IMR-90 (cell line): ENCODE data around the gene TBC1D22A. TPM values are rescaled to one million over a fixed set of nuclear protein-coding genes. Genes with fewer than 3 reads are reported as not detected.

Experiments used
- ATAC-seq: fragments of 200-7000 bp; cut with Tn5 transposase; 2 replicates; pipeline ENCODE4 v1.9.1; 2020; ENCODE audit warnings: low read depth, mild to moderate bottlenecking, moderate library complexity
- BruUV-seq: library from RNA; stranded (reverse); fragments of 400-500 nt; replicated peaks from 2 replicates; lab custom pipeline; 2021; lab: Mats Ljungman, UMichigan
- CTCF ChIA-PET: fragments of 300-600 bp; formaldehyde crosslinking; extraction: SDS; loops from one replicate; lab custom pipeline; 2021; ENCODE audit warnings: antibody characterized with exemption; lab: Yijun Ruan, JAX
- POLR2A ChIA-PET: fragments of 300-600 bp; sonication (Branson Sonifier 250); formaldehyde crosslinking; loops from one replicate; lab custom pipeline; 2022; ENCODE audit warnings: antibody characterized with exemption; ENCODE audit not compliant: unreplicated experiment; lab: Charles Lee
- DNase-seq: peaks from one replicate; pipeline ENCODE4 v3.0.0; 2013
- H2AFZ ChIP-seq: replicated peaks from 2 replicates; pipeline ENCODE3; 2013; ENCODE audit warnings: low read length, mild to moderate bottlenecking; ENCODE audit not compliant: poor library complexity
- H2AK5ac ChIP-seq: 2 replicates; pipeline ENCODE4 v1.6.1; 2013; ENCODE audit warnings: low read depth, low read length, inconsistent platforms
- H2AK9ac ChIP-seq: replicated peaks from 2 replicates; pipeline ENCODE3; 2013; ENCODE audit warnings: mild to moderate bottlenecking, low read depth, low read length, moderate library complexity; ENCODE audit not compliant: poor library complexity
- H2BK120ac ChIP-seq: 2 replicates; pipeline ENCODE4 v1.6.1; 2013; ENCODE audit warnings: low read depth, low read length, inconsistent platforms
- H2BK15ac ChIP-seq: 3 replicates; pipeline ENCODE4 v1.6.1; 2013; ENCODE audit warnings: low read depth, low read length, inconsistent platforms
- H2BK20ac ChIP-seq: 2 replicates; pipeline ENCODE4 v1.6.1; 2013; ENCODE audit warnings: low read depth, mild to moderate bottlenecking, inconsistent platforms, low read length, moderate library complexity
- H2BK5ac ChIP-seq: 2 replicates; pipeline ENCODE4 v1.6.1; 2013; ENCODE audit warnings: mild to moderate bottlenecking, low read depth, low read length, inconsistent platforms; ENCODE audit not compliant: poor library complexity, severe bottlenecking
- H3K14ac ChIP-seq: replicated peaks from 2 replicates; pipeline ENCODE4 v1.6.1; 2013; ENCODE audit warnings: low read depth, low read length, inconsistent platforms
- H3K18ac ChIP-seq: 2 replicates; pipeline ENCODE4 v1.6.1; 2013; ENCODE audit warnings: low read depth, low read length, control low read depth
- H3K23ac ChIP-seq: 2 replicates; pipeline ENCODE4 v1.6.1; 2013; ENCODE audit warnings: low read depth, low read length, inconsistent platforms
- H3K27ac ChIP-seq: 2 replicates; pipeline ENCODE4 v1.5.1; 2013; ENCODE audit warnings: mild to moderate bottlenecking, control low read depth, low read length; ENCODE audit not compliant: insufficient read depth
- H3K27me3 ChIP-seq: 2 replicates; pipeline ENCODE4 v1.6.1; 2013; ENCODE audit warnings: low read length; ENCODE audit not compliant: control insufficient read depth, insufficient read depth
- H3K36me3 ChIP-seq: 2 replicates; pipeline ENCODE4 v1.6.1; 2013; ENCODE audit warnings: low read length, mixed read lengths; ENCODE audit not compliant: control insufficient read depth, insufficient read depth
- H3K4ac ChIP-seq: 2 replicates; pipeline ENCODE4 v1.6.1; 2013; ENCODE audit warnings: low read depth, low read length, inconsistent platforms
- H3K4me1 ChIP-seq: 2 replicates; pipeline ENCODE4 v1.6.1; 2013; ENCODE audit warnings: low read length, mixed read lengths; ENCODE audit not compliant: control insufficient read depth, insufficient read depth
- H3K4me2 ChIP-seq: 2 replicates; pipeline ENCODE4 v1.6.1; 2013; ENCODE audit warnings: low read depth, mild to moderate bottlenecking, control low read depth, low read length, moderate library complexity
- H3K4me3 ChIP-seq: 2 replicates; pipeline ENCODE4 v1.5.1; 2013; ENCODE audit warnings: low read depth, mild to moderate bottlenecking, control low read depth, low read length, moderate library complexity; ENCODE audit not compliant: insufficient read depth
- H3K56ac ChIP-seq: 2 replicates; pipeline ENCODE4 v1.6.1; 2013; ENCODE audit warnings: low read length, inconsistent platforms; ENCODE audit not compliant: insufficient read depth; ENCODE audit errors: extremely low read depth
- H3K79me1 ChIP-seq, 2 experiments: 2 replicates each; pipeline ENCODE4 v1.6.1; 2013; ENCODE audit warnings: low read length in 2 of 2, inconsistent platforms in 1 of 2, low read depth in 1 of 2
- H3K9ac ChIP-seq: 2 replicates; pipeline ENCODE4 v1.6.1; 2013; ENCODE audit warnings: low read depth, low read length, control low read depth
- H3K9me1 ChIP-seq: 2 replicates; pipeline ENCODE4 v1.6.1; 2013; ENCODE audit warnings: low read length, inconsistent platforms; ENCODE audit not compliant: insufficient read depth
- H3K9me3 ChIP-seq: 2 replicates; pipeline ENCODE4 v1.6.1; 2013; ENCODE audit warnings: low read length; ENCODE audit not compliant: control insufficient read depth, insufficient read depth
- H4K20me1 ChIP-seq: 2 replicates; pipeline ENCODE4 v1.6.1; 2013; ENCODE audit warnings: low read length, inconsistent platforms; ENCODE audit not compliant: insufficient read depth
- H4K5ac ChIP-seq: 2 replicates; pipeline ENCODE4 v1.6.1; 2013; ENCODE audit warnings: mild to moderate bottlenecking, low read depth, low read length, control low read depth
- H4K8ac ChIP-seq, 2 experiments: 2 replicates each; pipeline ENCODE4 v1.6.1; 2013; ENCODE audit warnings: low read depth in 2 of 2, low read length in 2 of 2, control low read depth in 1 of 2, inconsistent platforms in 1 of 2
- H4K91ac ChIP-seq: 2 replicates; pipeline ENCODE4 v1.6.1; 2013; ENCODE audit warnings: low read depth, low read length, inconsistent platforms; ENCODE audit not compliant: insufficient read depth
- BHLHE40 ChIP-seq: fragments of 150-350 bp; IDR thresholded peaks from 2 replicates; pipeline ENCODE4 v1.6.1; 2016; ENCODE audit warnings: mild to moderate bottlenecking, low read depth, low read length
- CEBPB ChIP-seq: IDR thresholded peaks from 2 replicates; pipeline ENCODE4 v1.6.1; 2012; ENCODE audit warnings: low read depth, low read length, improper control_type of control experiment
- CHD1 ChIP-seq: IDR thresholded peaks from 2 replicates; pipeline ENCODE4 v1.6.1; 2012; ENCODE audit warnings: low read depth, low read length, improper control_type of control experiment
- FOS ChIP-seq: fragments of 150-350 bp; IDR thresholded peaks from 2 replicates; pipeline ENCODE4 v1.6.1; 2016; ENCODE audit warnings: low read depth, low read length
- MAFK ChIP-seq: IDR thresholded peaks from 2 replicates; pipeline ENCODE4 v1.6.1; 2012; ENCODE audit warnings: low read depth, low read length, improper control_type of control experiment
- MAZ ChIP-seq: IDR thresholded peaks from 2 replicates; pipeline ENCODE4 v1.6.1; 2012; ENCODE audit warnings: low read depth, mild to moderate bottlenecking, low read length, improper control_type of control experiment, moderate library complexity, borderline replicate concordance
- MXI1 ChIP-seq: IDR thresholded peaks from 2 replicates; pipeline ENCODE4 v1.6.1; 2012; ENCODE audit warnings: low read depth, mild to moderate bottlenecking, low read length, moderate library complexity, borderline replicate concordance
- NFE2L2 ChIP-seq: fragments of 150-350 bp; IDR thresholded peaks from 2 replicates; pipeline ENCODE4 v1.6.1; 2016; ENCODE audit warnings: low read depth, mild to moderate bottlenecking, low read length
- POLR2A ChIP-seq: IDR thresholded peaks from 2 replicates; pipeline ENCODE4 v1.6.1; 2012; ENCODE audit warnings: mild to moderate bottlenecking, low read depth, low read length
- RAD21 ChIP-seq: IDR thresholded peaks from 2 replicates; pipeline ENCODE4 v1.6.1; 2012; ENCODE audit warnings: low read length, improper control_type of control experiment
- RCOR1 ChIP-seq: IDR thresholded peaks from 2 replicates; pipeline ENCODE4 v1.6.1; 2012; ENCODE audit warnings: mild to moderate bottlenecking, low read length, improper control_type of control experiment; ENCODE audit not compliant: insufficient replicate concordance
- RFX5 ChIP-seq: IDR thresholded peaks from 2 replicates; pipeline ENCODE4 v1.8.0; 2012; ENCODE audit warnings: low read depth, mild to moderate bottlenecking, low read length, moderate library complexity
- SMC3 ChIP-seq: fragments of 150-350 bp; IDR thresholded peaks from 2 replicates; pipeline ENCODE4 v1.6.1; 2016; ENCODE audit warnings: low read depth, mild to moderate bottlenecking, antibody characterized with exemption, low read length, moderate library complexity
- WGBS, 2 experiments: methylation state at CpG; one replicate each; pipeline versions ENCODE4 v1.1.5 to v1.1.7; 2013; ENCODE audit warnings: missing lambda C conversion rate in 2 of 2; ENCODE audit not compliant: insufficient read length in 1 of 2; ENCODE audit errors: extremely low coverage in 2 of 2; 5-methylcytosine and 5-hydroxymethylcytosine counted together
- dilution Hi-C: fragments of 300-500 bp; cut with HindIII; formaldehyde crosslinking; loops from one replicate; pipeline ENCODE4 v1.14.3; 2018; ENCODE audit warnings: low sequenced_read_pairs; ENCODE audit not compliant: unreplicated experiment
- in situ Hi-C: fragments of 300-500 bp; cut with MboI; formaldehyde crosslinking; loops from 3 replicates; pipeline ENCODE4 v1.14.3; 2019; ENCODE audit warnings: low sequenced_read_pairs, inconsistent platforms, mixed read lengths
- intact Hi-C: fragments of 100-400 bp; cut with micrococcal nuclease; formaldehyde crosslinking; loops from 2 replicates; pipeline ENCODE4 v1.10.0; 2022
- polyA plus RNA-seq, 3 experiments: library from polyadenylated mRNA; depleted of rRNA; stranded (reverse); fragments of >200 nt; gene quantifications; 2 replicates each; pipeline ENCODE4 v1.2.3, GENCODE V29; 2012; ENCODE audit warnings: low replicate concordance in 1 of 3
- total RNA-seq: library from RNA; depleted of rRNA; stranded (reverse); fragments of >200 nt; gene quantifications from 2 replicates; pipeline ENCODE4 v1.2.3, GENCODE V29; 2012
- TF ChIP-seq, protein P1 (sequence below): conservative IDR thresholded peaks from 2 replicates; pipeline ENCODE4 v1.5.1; 2012; ENCODE audit warnings: mild to moderate bottlenecking, low read depth, low read length, improper control_type of control experiment
- TF ChIP-seq, protein P2 (sequence below): fragments of 150-350 bp; IDR thresholded peaks from 2 replicates; pipeline ENCODE4 v1.6.1; 2017; ENCODE audit warnings: mild to moderate bottlenecking, antibody characterized with exemption, low read length, low read depth
- TF ChIP-seq, protein P3 (sequence below): fragments of 150-350 bp; IDR thresholded peaks from 2 replicates; pipeline ENCODE4 v1.6.1; 2016; ENCODE audit warnings: low read depth, mild to moderate bottlenecking, low read length, moderate library complexity, borderline replicate concordance

The TBC1D22A gene
- total and polyA plus RNA-seq, 2 of the 4 experiments (the other 2 are of a cell fraction): 9.0 to 16.7 TPM

DNA sequence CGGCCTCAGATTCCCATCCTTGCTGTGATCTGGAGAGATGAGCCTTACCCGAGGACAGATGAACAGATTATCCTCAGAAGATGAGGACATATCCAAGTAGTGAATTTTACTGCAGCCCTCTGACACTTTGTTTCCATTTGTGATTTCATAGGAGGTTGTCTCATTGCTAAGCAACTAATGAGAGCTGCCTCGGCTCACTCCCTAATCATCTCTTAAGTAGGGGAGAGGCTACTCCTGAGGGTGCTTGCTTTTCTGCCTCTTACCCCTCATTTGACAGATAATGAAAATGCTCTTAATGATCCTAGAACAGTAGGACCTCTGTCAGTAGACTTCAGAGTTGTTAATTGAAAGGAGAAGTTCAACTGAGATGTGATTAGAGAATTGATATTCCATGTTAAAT is 150.9 kb downstream of the TBC1D22A start:
- no peak overlapping the region for H3K56ac ChIP-seq
- no peak overlapping the region for H2BK20ac ChIP-seq
- no peak overlapping the region for H2BK120ac ChIP-seq
- H3K23ac ChIP-seq: no peak overlapping the region
- H3K9me3 ChIP-seq: no peaks in the 10 kb centered on the region
- H2BK15ac ChIP-seq: no peak overlapping the region
- no peak overlapping the region for H4K8ac ChIP-seq
- no peak overlapping the region for H3K4me2 ChIP-seq
- no peaks in the 10 kb centered on the region for H3K4me1 ChIP-seq
- H2AK9ac ChIP-seq: no peak overlapping the region
- H4K20me1 ChIP-seq: peaks cover 14% of the 10 kb centered on the region
- no peak overlapping the region for H2BK5ac ChIP-seq
- POLR2A ChIA-PET: no interaction called here
- H3K4me3 ChIP-seq: no peak overlapping the region
- H3K79me1 ChIP-seq: peaks cover 9 to 10% of the 10 kb centered on the region in 2 experiments; a peak in 2 of 4 replicates
- no peak overlapping the region for H3K14ac ChIP-seq
- DNase-seq (no peak), ATAC-seq (no peak)
- no peak overlapping the region for H4K91ac ChIP-seq
- TF ChIP-seq, protein P1, sequence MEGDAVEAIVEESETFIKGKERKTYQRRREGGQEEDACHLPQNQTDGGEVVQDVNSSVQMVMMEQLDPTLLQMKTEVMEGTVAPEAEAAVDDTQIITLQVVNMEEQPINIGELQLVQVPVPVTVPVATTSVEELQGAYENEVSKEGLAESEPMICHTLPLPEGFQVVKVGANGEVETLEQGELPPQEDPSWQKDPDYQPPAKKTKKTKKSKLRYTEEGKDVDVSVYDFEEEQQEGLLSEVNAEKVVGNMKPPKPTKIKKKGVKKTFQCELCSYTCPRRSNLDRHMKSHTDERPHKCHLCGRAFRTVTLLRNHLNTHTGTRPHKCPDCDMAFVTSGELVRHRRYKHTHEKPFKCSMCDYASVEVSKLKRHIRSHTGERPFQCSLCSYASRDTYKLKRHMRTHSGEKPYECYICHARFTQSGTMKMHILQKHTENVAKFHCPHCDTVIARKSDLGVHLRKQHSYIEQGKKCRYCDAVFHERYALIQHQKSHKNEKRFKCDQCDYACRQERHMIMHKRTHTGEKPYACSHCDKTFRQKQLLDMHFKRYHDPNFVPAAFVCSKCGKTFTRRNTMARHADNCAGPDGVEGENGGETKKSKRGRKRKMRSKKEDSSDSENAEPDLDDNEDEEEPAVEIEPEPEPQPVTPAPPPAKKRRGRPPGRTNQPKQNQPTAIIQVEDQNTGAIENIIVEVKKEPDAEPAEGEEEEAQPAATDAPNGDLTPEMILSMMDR: no peak
- TF ChIP-seq BHLHE40: no peak
- no peak for TF ChIP-seq RFX5
- TF ChIP-seq CHD1: no peak
- TF ChIP-seq CEBPB: no peak
- no peak for TF ChIP-seq MAZ
- no peak for TF ChIP-seq POLR2A
- no peak for TF ChIP-seq RAD21
- TF ChIP-seq, protein P2, sequence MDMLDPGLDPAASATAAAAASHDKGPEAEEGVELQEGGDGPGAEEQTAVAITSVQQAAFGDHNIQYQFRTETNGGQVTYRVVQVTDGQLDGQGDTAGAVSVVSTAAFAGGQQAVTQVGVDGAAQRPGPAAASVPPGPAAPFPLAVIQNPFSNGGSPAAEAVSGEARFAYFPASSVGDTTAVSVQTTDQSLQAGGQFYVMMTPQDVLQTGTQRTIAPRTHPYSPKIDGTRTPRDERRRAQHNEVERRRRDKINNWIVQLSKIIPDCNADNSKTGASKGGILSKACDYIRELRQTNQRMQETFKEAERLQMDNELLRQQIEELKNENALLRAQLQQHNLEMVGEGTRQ: no peak
- no peak for TF ChIP-seq MAFK
- no peak for TF ChIP-seq RCOR1
- TF ChIP-seq SMC3: no peak
- TF ChIP-seq MXI1: no peak
- no peak for TF ChIP-seq FOS
- TF ChIP-seq, protein P3, sequence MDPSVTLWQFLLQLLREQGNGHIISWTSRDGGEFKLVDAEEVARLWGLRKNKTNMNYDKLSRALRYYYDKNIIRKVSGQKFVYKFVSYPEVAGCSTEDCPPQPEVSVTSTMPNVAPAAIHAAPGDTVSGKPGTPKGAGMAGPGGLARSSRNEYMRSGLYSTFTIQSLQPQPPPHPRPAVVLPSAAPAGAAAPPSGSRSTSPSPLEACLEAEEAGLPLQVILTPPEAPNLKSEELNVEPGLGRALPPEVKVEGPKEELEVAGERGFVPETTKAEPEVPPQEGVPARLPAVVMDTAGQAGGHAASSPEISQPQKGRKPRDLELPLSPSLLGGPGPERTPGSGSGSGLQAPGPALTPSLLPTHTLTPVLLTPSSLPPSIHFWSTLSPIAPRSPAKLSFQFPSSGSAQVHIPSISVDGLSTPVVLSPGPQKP: no peak
- no peak for TF ChIP-seq NFE2L2
- no peak overlapping the region for H3K18ac ChIP-seq
- H4K5ac ChIP-seq: no peak overlapping the region
- no peak overlapping the region for H2AK5ac ChIP-seq
- CTCF ChIA-PET: no interaction called here
- no peak overlapping the region for H3K9ac ChIP-seq
- in situ Hi-C loops (no loop called here), dilution Hi-C loops (no loop called here), intact Hi-C loops (no loop called here)
- H3K9me1 ChIP-seq: peaks cover 16% of the 10 kb centered on the region
- H3K4ac ChIP-seq: no peak overlapping the region
- WGBS, 2 experiments: 67% methylated on average over 1 of the region's 3 CpGs; no CpG with 5 or more reads in 1 of the 2 experiments
- BruUV-seq: TSS peak; percentile 34
- no peak overlapping the region for H2AFZ ChIP-seq
- no peak overlapping the region for H3K27ac ChIP-seq
- H3K36me3 ChIP-seq: peaks cover 10% of the 10 kb centered on the region
- no peaks in the 10 kb centered on the region for H3K27me3 ChIP-seq
